Measurements from ENCODE around the gene RAD23B.

RAD23B gene

DNA sequence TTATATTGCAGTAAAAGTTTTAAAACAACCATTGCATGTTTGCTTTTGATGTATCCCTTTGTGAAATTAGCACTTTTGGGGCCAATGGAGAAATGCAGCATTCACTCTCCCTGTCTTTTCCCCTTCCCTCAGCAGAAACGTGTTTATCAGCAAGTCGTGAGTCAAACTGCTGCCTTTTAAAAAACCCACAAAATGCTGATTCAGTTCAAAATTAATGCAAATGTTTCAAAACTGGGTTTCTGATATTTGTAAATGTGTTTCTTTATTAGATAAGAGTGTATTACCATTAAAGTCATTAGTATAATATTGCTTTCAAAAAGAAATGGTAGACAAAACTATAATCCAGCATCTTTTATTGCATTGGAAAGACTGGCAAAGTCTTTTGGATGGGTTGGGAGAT, 47.3 kb downstream of the RAD23B start:
- in situ Hi-C loops (cut with HindIII; ENCODE audit: low sequenced_read_pairs) = no loop called here

GRCh38 chr9:107332883-107333282, 49.8 kb downstream of the RAD23B start:
- in situ Hi-C loops (cut with HindIII; ENCODE audit: low sequenced_read_pairs) = no loop called here

DNA sequence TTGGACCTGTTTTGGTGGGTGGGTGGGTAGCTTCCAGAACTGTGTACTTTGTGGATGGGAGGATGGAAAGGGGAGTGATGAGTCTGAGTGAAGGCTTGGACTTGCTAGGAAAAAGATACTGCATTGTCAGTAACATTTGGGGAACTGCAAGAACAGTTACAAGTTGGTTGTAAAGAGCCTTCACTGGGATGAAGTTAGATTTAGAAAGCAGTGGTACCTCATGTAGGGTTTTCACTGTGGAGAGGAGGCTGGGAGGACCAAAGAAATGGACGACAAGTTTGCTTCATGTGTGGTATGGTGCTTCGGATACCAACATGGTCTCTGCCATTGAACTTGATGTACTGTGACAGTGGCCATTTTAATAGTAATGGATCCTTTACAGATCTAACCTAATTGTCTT, 50.3 kb downstream of the RAD23B start:
- in situ Hi-C loops (cut with HindIII; ENCODE audit: low sequenced_read_pairs) = no loop called here

DNA sequence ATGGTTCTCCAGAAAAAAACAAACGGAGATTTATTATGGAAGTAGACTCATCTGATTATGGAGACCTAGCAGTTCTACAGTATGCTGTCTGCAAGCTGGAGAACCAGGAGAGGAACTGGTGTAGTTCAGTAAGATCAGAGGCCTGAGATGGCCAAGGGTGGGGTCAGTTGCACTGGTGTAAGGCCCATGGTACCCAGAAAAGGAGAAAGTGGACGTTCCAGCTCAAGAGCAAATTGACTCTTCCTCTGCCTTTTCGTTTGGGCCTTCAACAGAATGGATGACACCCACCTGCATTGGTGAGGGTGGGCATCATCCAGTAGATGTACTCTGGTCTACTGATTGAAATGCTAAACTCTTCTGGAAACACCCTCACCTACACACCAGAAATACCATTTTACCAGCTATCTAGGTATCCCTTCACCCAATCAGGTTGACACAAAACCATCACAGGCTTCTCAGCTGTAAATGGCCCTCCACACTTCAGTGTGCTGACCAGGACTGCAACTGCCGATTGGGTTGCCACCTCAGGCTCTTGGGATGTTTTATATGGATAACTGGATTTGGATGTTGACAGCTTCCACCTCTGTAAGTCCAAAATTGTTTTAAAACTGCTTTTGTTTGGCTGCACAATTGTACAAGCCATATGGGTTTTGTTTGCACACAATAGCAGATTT, 51.2 kb downstream of the RAD23B start:
- in situ Hi-C loops (cut with HindIII; ENCODE audit: low sequenced_read_pairs) = no loop called here

DNA sequence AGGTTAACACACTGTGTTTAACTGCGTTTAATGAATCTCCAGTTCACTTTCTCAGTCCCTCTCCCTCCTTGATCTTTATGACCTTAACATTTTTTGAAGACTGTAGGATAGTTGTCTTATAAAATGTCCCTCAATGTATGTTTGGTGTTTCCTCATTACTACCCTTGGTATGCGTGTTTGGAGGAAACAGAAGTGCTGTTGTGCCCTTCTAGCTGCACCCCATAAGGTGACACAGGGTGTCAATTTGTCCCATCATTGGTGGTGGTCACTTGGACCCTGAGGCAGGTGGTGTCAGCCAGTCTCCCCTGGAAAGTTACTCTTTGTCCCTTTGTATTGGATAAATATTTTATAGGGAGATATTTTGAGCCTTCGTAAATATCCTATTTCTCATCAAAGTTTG, 52.3 kb downstream of the RAD23B start:
- in situ Hi-C loops (cut with HindIII; ENCODE audit: low sequenced_read_pairs) = no loop called here

DNA sequence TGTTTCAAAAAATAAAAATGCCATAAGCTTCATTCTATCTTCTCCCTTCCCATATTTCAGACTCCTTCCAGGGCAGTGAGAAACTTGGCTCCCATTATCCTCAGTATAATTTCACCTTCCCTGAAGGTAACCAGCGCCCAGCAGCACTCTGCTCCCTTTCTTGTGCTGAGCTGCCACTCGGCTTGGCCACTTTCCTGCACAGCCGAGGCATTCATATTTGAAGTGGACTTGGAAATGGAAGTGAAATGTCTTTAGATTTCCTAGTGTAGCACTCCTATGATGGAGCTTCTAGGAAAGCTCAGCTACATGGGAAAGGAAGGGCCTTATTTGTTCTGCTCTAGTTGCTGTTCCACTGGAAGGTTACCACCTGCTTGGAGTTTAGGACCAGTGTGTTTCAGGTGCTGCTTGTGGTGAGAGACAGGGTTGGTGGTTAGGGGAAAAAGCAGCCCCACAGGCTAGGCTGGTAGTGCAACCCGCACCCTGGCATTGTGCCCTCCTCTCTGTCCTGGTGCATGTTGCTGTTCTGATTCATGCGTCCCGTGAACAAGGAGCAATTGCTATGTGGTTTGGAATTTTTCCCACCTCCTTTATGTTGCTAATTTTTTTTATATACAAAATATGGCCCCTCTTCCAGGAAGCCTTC, 53.8 kb downstream of the RAD23B start:
- in situ Hi-C loops (cut with HindIII; ENCODE audit: low sequenced_read_pairs) = no loop called here

- in situ Hi-C loops (cut with HindIII; ENCODE audit: low sequenced_read_pairs) = no loop called here
Measured at GRCh38 chr9:107337676-107338590, 54.9 kb downstream of the RAD23B start.

GRCh38 chr9:107338911-107339659, 56.0 kb downstream of the RAD23B start:
- in situ Hi-C loops (cut with HindIII; ENCODE audit: low sequenced_read_pairs) = no loop called here

GRCh38 chr9:107340920-107341632, 58.0 kb downstream of the RAD23B start:
- in situ Hi-C loops (cut with HindIII; ENCODE audit: low sequenced_read_pairs) = no loop called here

DNA sequence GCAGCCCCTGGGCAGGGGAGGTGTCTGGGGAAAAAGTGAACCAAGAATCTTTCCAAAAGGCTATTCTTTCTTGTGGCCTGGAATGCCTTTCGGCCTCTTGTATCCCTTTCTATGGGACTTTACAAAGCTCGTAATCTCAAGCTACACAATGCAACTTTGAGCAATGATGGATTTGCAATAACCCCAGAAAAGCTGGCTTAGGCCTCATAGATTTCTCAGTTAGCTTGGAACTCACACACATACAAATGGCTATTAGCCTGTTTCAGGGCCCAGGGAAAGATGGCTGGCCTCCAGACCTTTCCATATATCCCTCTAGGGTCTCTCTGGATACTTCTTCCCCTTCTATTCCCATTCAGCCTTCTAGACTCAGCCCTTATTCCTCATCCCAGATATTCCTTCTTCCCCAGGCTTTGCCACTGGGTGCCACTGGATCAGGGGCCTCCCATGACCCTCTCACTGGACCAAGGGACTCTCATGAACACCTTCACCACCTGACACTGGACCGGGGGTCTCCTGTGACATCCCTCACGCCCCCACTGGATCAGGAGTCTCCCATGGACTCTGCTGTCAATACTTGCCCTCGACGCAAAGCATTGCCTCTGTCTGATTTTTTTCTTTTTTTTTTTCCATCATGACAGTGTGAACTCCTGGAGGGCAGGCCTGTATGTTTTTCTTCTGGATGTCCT, 59.5 kb downstream of the RAD23B start:
- in situ Hi-C loops (cut with HindIII; ENCODE audit: low sequenced_read_pairs) = no loop called here

- in situ Hi-C loops (cut with HindIII; ENCODE audit: low sequenced_read_pairs) = no loop called here
Measured at GRCh38 chr9:107345327-107345726, 62.2 kb downstream of the RAD23B start.

DNA sequence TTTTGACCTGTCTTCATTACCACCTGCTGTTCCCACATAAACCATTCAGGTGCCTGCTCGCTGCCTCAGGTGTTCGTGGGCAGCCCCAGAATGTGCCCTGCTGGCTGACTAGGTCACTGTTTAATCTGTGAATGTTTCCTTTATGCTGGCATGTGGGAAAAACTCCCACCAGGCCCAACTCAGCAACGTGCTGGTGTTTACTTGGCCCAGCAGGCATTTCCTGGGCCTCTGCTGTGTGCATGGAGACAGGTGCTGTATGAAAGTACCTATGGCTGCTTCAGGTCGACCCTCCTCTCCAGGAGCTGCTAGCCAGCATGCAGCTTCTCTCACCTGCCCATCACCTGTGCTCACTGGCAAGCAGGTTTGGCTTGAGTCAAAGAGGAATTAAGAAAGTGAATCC, 65.8 kb downstream of the RAD23B start:
- in situ Hi-C loops (cut with HindIII; ENCODE audit: low sequenced_read_pairs) = no loop called here

GRCh38 chr9:107350443-107350842, 67.4 kb downstream of the RAD23B start:
- in situ Hi-C loops (cut with HindIII; ENCODE audit: low sequenced_read_pairs) = no loop called here

- in situ Hi-C loops (cut with HindIII; ENCODE audit: low sequenced_read_pairs) = no loop called here
Measured at GRCh38 chr9:107351382-107352045, 68.4 kb downstream of the RAD23B start.

GRCh38 chr9:107355394-107355793, 72.3 kb downstream of the RAD23B start:
- in situ Hi-C loops (cut with HindIII; ENCODE audit: low sequenced_read_pairs) = no loop called here

DNA sequence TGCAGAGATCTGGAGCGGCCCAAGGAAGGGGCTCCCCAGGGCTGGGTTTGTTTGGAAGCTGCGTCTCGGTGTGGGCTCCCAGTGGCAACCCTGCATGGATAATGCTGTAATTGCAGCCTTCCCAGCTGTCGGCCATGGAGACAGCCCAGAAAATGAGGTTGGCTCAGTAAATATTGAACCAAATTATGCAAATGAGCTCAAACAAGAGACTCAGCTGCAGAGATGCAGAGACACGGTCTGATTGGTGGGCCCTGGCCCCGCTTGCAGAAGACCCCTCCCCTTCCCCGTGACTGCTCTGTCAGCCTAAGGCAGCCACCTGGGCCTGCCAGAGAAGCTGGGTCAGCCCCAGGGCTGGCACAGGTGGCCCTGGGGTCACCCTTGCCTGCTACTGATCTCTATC, 75.9 kb downstream of the RAD23B start:
- in situ Hi-C loops (cut with HindIII; ENCODE audit: low sequenced_read_pairs) = no loop called here

- in situ Hi-C loops (cut with HindIII; ENCODE audit: low sequenced_read_pairs) = no loop called here
Measured at GRCh38 chr9:107360098-107360497, 77.0 kb downstream of the RAD23B start.

DNA sequence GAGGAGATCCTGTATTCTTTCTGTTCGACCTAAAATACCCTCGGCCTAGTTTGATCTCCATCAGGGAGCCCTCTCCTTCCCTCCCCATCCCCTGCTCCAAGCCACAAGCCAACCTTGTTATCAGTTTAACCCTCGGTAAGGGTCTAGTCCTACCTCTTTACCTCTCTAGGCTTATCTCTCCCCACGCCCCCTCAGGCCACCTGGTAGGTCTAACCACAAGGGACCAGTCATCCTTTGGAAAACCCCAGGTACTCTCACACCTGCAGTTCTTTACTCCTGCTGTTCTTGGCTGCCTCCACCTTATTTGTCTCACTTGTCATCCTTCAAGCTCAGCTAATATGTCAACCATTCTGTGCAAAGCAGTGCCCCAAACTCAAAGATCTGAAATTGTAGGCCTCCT, 78.7 kb downstream of the RAD23B start:
- in situ Hi-C loops (cut with HindIII; ENCODE audit: low sequenced_read_pairs) = no loop called here

DNA sequence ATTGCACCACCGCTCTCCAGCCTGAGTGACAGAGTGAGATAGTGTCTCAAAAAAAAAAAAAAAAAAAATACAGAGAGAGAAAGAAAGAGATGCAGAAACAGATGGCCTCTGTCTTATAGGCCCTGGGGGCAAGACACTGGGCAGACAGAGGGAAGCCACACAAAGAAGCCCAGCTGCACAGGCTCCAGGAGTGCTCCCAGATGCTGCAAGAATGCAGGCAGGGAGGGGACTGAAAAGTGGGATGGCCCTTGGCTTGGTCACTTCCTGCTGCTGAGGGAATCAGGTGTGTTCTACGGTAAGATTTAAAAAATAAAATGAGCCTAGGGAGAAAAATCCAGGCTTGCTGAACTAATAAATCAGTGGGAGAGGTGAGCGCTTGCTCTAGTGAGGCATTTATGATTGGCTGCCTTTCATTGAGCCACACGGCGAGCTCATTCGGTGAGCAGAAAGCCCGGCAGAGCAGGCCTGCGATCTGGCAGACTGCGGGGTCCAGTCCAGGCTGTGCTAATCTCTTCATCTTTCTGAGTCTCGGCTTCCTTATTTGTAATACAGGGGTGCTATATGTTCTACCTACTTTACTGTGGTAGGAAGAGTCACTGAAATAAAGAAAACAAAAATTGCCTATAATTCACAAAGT, 80.6 kb downstream of the RAD23B start:
- in situ Hi-C loops (cut with HindIII; ENCODE audit: low sequenced_read_pairs) = no loop called here
